Measurements from ENCODE around the gene USB1.

The USB1 gene

DNA sequence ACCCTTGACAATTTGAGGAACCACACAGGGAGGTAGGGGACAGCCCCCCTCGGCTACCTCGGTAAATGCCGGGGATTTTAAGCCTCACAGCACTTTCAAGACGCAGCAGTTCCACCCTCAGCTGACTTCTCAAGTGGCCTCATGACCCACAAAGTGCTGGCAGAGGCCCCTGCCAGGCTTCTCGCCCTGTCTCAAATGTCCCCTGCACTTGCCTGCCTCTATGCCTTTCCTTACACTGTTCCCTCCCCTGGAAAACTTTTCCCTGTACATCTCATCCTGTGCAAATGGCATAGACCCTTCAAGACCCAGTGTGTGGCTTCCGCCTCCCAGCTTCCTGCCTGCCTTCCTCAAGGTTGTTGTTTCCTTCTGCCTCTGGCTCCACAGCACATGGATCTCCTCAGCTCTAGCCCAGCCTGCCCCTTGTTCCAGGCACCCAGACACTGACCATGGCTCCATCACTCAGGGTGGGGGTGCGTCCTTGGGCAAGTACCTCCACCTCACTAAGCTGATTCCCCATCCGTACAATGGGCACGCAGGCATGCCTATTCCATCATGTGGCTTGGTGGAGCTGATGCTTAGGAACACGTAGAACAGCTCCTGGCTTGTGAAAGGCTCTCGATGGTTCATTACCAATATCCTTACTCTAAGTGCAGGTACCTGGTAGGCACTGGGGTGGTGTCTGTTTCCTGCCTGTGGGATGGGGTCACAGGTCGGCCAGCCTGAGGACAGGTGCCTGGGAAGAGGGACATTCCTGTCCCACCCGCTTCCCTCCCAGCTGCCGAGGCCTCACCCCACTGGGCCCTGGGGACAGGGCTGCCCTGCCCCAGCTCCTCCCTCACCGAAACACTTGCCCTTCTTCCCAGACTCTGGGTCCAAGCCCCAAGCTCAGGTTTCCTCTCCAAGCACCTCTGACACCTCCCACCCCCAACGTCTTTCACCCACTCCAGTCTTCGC lies 48.3 kb downstream of the USB1 start:
- DNase-seq, result no peak

DNA sequence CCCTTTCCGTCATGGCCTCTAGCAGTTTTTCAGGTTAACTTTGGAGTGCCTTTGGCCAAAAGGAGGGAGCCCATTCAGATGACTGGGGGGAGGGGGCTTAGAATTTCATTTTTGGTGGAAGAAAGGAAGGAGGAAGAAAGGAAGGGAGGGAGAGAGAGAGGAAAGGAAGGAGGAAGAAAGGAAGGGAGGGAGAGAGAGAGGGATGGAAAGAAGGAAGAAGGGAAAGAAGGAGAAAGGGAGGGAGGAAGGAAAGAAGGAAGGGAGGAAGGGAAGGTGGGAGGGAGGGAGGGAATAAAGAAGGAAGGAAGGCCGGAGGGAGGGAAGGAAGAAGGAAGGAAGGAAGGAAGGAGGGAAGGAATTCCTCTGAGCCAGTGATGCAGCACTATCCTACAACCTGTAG lies 50.1 kb downstream of the USB1 start:
- no peak for DNase-seq

DNA sequence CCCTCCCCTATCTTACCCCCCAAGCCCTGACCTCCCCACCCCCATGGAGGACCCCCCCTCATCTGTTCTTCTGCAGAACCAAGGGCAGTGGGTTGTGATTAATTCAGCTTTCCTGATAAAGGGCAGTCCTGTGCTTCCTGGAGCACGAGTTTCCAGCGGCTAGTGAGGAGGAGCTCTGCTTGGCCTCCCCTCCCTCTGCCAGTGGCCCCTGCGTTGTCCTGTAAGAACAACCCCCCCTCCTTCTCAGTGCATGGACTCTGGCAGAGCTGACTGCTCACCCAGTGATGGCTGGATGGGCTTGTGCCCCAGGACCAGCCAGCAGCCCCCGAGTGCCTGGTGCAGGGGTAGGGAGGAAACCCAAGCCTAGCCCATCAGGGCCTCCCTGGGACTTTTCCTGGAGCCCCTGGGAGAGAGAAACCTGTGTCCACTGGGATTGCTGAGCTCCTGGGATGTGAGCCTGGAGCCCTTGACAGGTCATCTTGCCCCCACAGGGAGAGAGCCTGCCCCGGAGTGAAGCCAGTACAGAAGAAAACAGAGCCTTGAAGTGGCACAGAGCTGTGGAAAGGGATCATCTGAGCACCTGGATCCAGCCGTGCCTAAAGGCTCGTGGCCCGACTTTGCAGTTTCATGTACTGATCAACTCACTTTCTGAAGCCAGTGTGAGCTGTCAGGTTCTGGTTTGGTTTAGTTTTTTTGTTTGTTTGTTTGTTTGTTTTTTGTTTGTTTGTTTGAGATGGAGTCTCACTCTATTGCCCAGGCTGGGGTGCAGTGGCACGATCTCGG lies 50.8 kb downstream of the USB1 start:
- DNase-seq, result no peak

DNA sequence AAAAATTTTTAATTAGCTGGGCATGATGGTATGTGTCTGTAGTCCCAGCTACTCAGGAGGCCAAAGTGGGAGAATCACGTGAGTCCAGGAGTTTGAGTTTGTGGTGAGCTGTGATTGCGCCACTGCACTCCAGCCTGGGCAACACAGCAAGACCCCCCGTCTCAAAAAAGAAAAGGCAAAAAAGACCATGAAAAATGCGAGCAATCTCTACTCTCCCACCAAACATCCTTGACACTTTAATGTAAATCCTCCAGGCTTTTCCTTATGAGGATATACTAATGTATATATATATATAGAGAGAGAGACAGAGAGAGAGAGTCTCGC lies 52.4 kb downstream of the USB1 start:
- DNase-seq, result no peak

DNA sequence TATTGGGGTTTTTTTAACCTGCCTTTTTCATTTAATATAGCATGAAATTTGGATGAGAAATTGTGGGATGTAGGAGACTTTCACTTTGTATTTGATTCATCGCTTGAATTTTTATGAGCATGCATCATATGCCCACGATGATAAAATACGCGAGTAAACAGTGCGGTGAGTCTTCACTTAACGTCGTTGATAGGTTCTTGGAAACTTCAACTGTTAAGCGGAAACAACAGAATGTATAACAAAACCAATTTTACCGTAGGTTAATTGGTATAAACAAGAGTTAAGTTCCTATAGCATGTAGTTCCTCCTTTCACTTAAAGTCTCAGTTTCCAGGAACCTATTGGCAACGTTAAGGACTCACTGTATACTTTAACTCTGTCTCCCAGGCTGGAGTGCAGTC lies 53.1 kb downstream of the USB1 start:
- no peak for DNase-seq

DNA sequence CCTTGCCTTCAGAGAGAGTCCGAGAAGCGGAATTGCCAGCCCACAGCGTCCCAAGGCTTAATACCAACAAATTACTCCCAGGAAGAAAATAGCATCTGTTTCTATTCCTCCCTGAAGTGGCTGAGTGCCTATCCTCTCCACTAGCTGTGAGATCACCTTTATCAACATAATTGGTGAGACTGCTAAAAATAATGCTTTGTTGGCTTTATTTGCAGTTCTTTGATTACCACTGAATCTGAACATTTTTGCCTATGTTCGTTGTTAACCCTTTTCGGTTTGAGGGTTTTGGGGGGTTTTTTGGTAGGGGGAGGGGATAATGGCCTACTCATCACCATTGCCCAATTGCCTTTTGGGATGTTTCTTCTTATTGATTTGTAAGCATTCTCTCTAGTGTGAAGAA lies 55.4 kb downstream of the USB1 start:
- no peak for DNase-seq

DNA sequence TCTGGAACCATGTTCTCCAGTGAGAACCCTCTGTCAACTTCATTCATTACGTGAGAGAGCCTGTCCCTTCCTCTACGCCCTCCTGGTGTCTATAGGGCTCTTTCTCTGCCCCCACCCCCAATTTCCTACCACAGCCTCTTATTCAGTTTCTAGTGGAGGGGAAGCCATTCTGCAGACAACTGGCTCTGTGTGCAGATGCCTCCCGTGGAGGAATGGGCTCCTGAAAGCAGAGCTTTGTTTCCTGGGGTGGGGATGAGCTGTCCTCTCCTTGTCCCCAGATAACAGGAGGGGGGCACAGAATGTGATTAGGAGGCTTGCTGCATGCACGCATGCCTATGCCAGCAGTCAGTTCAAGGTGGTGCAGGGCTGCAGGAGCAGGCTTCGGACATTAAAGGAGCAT lies 55.9 kb downstream of the USB1 start:
- DNase-seq, result no peak

DNA sequence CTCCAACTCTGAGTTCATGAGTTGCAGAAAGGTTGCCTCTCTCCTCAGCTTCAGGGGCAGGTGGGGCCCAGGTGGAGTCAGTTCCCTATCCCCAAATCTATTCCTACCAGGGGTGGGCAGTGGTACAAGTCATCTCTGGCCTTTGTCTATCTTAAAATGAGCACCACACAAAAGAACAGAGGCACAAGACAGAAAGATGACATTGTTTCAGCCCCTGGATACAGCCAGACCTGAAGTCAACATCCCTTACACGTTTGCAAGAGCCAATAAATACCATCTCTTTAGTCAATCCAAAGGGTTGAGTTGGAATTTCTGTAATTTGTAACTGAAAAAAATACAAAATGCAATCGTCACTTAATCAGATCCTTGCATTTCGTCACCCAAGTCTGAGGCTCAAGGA lies 56.6 kb downstream of the USB1 start:
- no peak for DNase-seq

DNA sequence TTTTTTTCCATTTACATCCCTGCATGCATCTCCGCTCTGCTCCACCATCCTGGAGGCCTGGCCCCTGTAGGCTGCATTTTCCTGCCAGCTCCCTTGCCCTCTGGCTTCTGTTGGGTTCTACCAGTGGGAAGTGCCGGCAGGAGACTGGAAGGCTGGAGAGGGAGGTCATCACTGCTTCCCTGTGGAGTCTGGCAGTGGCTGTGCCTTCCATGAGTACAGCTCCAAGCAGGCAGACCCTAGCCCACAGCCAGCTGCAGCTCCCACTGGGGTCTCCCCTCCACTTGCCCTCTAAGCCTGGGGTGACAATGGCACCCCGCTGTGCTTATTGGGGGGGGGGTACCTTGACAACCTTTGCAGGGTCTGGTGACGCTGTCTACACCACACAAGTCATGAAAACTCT lies 61.6 kb downstream of the USB1 start:
- DNase-seq, result no peak

DNA sequence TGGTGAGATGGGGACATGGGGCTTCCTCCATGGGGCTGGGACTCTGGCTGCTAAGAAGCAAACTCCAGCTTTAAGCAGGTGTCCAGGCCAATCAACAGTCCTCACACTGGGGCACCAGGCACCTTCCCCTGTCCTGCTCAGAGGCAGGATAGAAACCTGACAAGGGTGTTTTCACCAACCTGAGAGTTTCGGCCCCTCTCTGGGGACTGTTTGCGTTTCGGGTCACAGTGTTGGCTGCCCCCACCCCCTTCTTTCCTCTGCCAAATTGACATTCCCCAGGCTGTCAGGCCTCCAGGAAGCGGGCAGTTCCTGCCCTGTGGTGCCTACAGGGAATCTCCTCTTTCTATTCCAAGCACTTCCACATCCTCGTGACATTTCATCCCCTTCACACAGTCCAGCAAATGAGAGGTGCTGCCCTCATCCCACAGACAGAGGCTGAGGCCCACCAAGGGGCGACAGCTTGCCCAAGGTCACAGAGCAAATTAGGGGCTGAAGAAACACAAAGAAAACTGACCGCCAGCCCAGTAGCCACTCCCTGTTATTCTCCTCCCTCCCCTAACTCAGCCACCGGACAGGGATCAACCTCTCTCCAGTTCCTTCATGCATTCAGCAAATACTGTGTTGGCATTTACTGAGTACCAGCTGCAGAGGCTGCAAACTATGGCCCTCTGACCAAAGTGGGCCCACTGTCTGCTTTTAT lies 62.3 kb downstream of the USB1 start:
- DNase-seq, result peak; percentile 37

DNA sequence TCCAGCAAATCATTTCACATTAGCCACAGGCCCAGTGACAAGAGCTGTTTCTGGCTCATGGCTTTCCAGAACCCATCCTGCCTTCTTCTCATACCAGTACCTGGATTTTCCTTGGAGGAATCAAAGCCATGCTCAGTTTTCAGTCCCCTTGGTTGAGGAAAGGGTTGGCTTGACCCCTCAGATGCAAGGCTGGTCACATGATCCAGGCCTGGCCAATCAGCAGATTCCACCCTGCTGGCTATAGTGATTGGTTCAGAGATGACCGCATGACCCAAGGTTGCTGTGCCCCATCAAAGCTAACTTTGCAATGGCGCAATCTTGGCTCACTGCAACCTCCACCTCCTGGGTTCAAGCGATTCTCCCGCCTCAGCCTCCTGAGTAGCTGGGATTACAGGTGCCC lies 69.4 kb downstream of the USB1 start:
- no peak for DNase-seq

Data from right kidney (tissue), 1 donor.